GM12875 (cell line): ENCODE results near the gene FLRT1.

Experiments
- H3K4me3 ChIP-seq: one replicate; pipeline ENCODE4 v1.5.1; 2011; ENCODE audit warnings: low read depth, low read length, control low read depth
- TF ChIP-seq, protein P1 (sequence below): IDR thresholded peaks from 2 replicates; pipeline ENCODE4 v1.5.1; 2011; ENCODE audit warnings: low read depth, mild to moderate bottlenecking, control low read depth, inconsistent platforms, low read length, moderate library complexity, borderline replicate concordance; ENCODE audit not compliant: insufficient read depth

Gene FLRT1

DNA sequence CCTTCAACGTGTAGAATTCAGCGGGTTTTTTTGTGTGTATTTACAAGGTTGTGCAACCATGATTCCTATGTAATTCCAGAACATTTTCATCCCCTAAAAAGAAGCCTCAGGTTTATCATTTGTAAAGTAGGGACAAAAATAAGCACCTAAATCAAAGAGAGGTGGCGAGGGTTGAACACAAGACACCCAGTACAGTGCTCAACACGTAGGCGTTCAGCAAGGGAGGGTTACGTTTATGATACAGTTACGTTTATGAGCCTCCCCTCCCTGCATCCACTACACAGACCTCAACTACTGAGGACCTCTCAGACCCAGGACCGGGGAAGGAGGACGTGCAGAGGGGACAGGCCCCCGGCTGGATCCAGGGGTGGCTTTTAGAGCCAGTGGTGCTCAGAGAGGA is 44.7 kb downstream of the FLRT1 start:
- H3K4me3 ChIP-seq: no peak overlapping the region
- TF ChIP-seq, protein P1, sequence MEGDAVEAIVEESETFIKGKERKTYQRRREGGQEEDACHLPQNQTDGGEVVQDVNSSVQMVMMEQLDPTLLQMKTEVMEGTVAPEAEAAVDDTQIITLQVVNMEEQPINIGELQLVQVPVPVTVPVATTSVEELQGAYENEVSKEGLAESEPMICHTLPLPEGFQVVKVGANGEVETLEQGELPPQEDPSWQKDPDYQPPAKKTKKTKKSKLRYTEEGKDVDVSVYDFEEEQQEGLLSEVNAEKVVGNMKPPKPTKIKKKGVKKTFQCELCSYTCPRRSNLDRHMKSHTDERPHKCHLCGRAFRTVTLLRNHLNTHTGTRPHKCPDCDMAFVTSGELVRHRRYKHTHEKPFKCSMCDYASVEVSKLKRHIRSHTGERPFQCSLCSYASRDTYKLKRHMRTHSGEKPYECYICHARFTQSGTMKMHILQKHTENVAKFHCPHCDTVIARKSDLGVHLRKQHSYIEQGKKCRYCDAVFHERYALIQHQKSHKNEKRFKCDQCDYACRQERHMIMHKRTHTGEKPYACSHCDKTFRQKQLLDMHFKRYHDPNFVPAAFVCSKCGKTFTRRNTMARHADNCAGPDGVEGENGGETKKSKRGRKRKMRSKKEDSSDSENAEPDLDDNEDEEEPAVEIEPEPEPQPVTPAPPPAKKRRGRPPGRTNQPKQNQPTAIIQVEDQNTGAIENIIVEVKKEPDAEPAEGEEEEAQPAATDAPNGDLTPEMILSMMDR: no peak

DNA sequence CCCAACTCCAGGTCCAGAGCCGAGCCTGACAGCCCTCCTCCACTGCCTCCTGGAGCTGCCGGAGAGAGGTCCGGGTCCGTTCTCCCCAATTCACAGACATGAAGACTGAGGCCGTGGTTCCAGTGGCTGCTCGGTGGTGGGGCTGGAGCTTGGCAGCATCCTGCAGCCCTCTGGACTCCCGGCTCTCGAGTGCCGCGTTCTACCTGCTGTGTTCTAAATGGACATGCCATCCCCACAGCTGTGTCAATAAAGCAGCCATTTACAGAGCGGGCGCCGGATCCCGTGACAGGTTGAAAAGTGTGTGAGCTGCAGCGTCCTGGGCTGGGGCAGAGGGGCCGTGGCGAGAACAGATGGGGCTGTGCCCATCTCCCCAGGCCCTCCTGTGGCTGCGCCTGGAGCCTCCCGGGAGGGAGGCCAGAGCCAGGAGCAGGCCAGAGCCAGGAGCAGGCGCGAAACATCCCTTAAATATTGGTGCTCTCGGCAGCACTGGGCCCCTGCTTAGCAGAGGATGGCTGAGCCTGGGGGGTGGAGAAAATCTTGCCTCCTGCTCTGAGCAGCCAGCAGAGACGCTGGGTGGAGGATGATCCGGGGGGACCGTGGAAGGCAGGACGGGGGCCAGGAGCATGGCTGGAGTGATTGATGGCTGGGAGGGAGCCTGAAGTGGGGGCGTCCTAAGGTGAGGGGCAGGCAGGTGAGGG is 46.2 kb downstream of the FLRT1 start:
- H3K4me3 ChIP-seq: no peak overlapping the region
- TF ChIP-seq, protein P1: no peak

DNA sequence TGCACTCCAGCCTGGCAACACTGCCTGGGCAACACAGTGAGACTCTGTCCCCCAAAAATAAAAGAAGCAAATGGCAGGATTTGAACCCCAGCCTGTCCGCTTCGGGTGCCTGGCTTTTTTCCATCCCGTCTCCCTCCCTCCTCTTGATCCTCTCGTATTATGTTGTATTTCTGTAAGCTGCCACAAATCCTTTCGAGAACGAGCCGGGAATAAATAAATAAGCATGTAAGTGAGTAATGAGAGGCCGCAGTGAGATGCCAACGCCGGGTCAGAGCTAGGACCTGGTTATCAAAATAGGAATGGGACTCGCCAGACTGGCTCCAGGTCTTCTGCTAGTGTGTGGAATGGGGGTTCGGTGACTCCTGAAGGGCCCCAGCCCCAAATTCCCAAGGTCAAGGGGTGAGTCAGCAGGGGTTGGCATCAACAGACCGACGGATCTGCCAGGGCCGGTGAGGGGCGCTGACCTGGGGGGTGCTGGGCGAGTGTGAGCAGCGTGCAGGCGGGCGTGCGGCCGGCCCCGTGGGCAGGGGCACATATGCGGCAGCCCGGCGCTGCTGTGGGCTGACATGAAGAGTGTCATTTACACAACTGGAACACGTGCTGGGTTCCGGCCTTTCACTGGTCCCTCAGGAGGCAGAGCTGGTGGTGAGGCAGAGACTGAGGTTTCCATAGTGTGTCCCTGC is 47.8 kb downstream of the FLRT1 start:
- TF ChIP-seq, protein P1: no peak
- H3K4me3 ChIP-seq: no peak overlapping the region

DNA sequence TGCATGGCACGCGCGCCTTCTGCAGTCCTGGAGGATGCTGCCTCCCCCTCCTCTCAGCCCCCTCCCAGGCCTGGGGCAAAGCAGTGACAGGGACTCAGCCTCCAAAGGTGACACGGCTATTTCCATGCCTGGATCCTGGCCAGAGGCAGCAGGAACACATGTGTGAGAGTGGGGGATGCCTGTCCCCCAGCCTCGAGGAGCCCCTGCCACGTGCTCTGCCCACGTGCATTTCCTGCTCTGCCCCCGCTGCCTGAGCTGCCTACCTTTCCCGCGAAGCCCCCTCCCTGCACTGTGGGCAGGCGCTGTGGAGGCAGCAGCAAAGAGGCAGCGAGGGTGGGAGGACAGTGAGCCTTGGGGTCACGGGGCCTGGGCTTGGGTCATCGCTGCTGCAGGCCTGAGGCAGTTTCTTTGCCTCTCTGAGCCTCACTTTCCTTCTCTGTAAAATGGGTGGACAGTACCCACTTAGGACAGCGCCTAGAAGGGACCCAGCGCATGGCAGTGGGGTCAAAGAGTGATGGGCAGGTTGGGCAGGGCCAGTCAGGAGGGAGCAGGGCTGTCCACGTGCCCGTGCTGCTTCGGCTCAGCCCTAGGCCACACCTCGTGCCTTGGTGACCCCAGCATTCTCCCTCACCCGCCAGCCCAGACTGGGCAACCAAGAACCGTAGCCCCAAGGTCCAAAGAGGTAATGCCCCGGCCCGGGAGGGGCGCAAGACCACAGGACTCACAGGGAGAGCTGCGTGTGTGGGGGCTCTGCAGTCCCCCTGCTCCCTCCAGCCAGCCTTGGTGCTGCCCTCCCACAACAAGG is 48.6 kb downstream of the FLRT1 start:
- TF ChIP-seq, protein P1: no peak
- no peak overlapping the region for H3K4me3 ChIP-seq

DNA sequence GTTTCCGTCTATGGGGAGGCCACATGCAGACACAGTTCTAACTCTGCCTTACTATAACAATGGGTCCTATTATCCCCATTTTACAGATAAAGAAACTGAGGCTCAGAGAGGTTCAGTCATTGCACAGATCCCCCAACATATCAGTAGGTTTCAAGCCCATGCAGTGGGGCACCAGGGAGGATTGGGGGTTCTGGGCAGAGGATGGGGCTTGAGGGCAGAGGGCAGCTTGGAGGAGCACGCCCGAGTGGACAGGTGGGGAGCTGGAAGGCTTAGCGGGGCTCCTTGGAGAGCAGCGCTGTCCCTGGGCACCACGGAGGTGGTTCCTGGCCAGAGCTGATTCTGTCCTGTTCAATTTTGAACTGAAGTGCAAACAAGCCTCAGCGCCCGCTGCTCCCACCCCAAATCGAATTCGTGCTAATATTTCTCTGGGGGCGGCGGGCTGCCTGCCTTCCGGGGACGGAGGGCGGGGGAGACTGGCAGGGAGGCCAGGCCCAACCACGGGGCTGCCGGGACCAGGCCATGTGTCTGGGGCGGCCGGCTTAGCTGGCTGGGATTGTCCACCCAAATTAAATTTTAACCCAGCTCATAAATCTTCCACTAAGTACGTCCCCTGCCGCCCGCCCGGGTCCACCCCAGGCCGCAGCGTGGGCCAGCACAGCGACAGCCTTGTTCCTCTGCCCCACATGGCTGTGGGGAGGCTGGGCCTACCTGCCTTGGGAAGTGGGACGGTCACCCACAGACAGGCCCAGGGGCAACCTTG is 49.4 kb downstream of the FLRT1 start:
- H3K4me3 ChIP-seq: no peak overlapping the region
- TF ChIP-seq, protein P1: no peak
